Left colon (tissue), 2 donors: ENCODE results near the gene VPREB1. TPM values are rescaled to one million over a fixed set of nuclear protein-coding genes. Genes with fewer than 3 reads are reported as not detected.
"Not testable (repeated sequence)": the region's sequence is repeated elsewhere in the genome, so short reads cannot be mapped to it uniquely, and the experiment has no call there.

Experiments used
- ATAC-seq: fragments of 200-7000 bp; cut with Tn5 transposase; one replicate; pipeline ENCODE4 v1.9.1; 2020; ENCODE audit warnings: mild to moderate bottlenecking, moderate library complexity
- DNase-seq, 2 donors: peaks; one replicate each; pipeline ENCODE4 v3.0.0-alpha.2; 2020
- intact Hi-C, 2 donors: fragments of 100-400 bp; cut with DNase I in 1 of 2; cut with micrococcal nuclease in 1 of 2; formaldehyde crosslinking; loops; one replicate each; pipeline versions ENCODE4 v1.11.2 to v1.14.0; 2022; cut with DNase I, micrococcal nuclease
- total RNA-seq, 2 donors: library from RNA; stranded (reverse); fragmentation: NEBNext Ultra II Directional; extraction: Animal tissue kit (Norgen Biotek cat#: 25700); gene quantifications; one replicate each; pipeline ENCODE4 v1.2.1, GENCODE V29; 2021
- donor health status: DM: no; HTN: no; CAD: no.
- donor health status: DM: yes; HTN: yes; CAD: no.

The VPREB1 gene
- total RNA-seq, 2 donors from 2014 or later: not detected

- DNase-seq, intact Hi-C loops, ATAC-seq: not testable (repeated sequence)
These were observed 42.0 kb downstream of the VPREB1 start for GRCh38 chr22:22286390-22287105.

GRCh38 chr22:22287106-22287626 is 42.6 kb downstream of the VPREB1 start:
- ATAC-seq, DNase-seq, intact Hi-C loops: not testable (repeated sequence)

GRCh38 chr22:22289666-22290065 is 45.1 kb downstream of the VPREB1 start:
- DNase-seq, intact Hi-C loops, ATAC-seq: not testable (repeated sequence)

- ATAC-seq, DNase-seq, intact Hi-C loops: not testable (repeated sequence)
These were observed 46.7 kb downstream of the VPREB1 start for GRCh38 chr22:22291129-22291806.

GRCh38 chr22:22292656-22293055 is 48.1 kb downstream of the VPREB1 start:
- intact Hi-C loops, ATAC-seq: not testable (repeated sequence)

GRCh38 chr22:22293436-22293835 is 48.9 kb downstream of the VPREB1 start:
- ATAC-seq, intact Hi-C loops, DNase-seq: not testable (repeated sequence)

More at GRCh38 chr22:22292656-22293055, 48.1 kb downstream of the VPREB1 start:
- DNase-seq: not testable (repeated sequence)

GRCh38 chr22:22294641-22295040 is 50.1 kb downstream of the VPREB1 start:
- intact Hi-C loops, ATAC-seq, DNase-seq: not testable (repeated sequence)
